HG02885 (cell line): Measurements from ENCODE around the gene KRTAP5-4.
"Not testable (repeated sequence)": the region's sequence is repeated elsewhere in the genome, so short reads cannot be mapped to it uniquely, and the experiment has no call there.

ENCODE experiments used
- ATAC-seq: cut with Tn5 transposase; IDR thresholded peaks from one replicate; pipeline ENCODE4 v1.9.1; 2021; ENCODE audit warnings: mild to moderate bottlenecking; ENCODE audit not compliant: unreplicated experiment, poor library complexity

Gene KRTAP5-4

GRCh38 chr11:1605923-1606322 lies 16.0 kb downstream of the KRTAP5-4 start:
- peak; percentile 82 for ATAC-seq

- no peak for ATAC-seq
Observed at GRCh38 chr11:1604711-1605110, 17.2 kb downstream of the KRTAP5-4 start.

GRCh38 chr11:1604181-1604580 lies 17.8 kb downstream of the KRTAP5-4 start:
- ATAC-seq: no peak

GRCh38 chr11:1603629-1604028 lies 18.3 kb downstream of the KRTAP5-4 start:
- ATAC-seq: no peak

GRCh38 chr11:1601663-1602062 lies 20.3 kb downstream of the KRTAP5-4 start:
- not testable (repeated sequence) for ATAC-seq

GRCh38 chr11:1600626-1601025 lies 21.3 kb downstream of the KRTAP5-4 start:
- ATAC-seq: no peak

GRCh38 chr11:1598816-1599215 lies 23.1 kb downstream of the KRTAP5-4 start:
- ATAC-seq: no peak

- ATAC-seq: not testable (repeated sequence)
Observed at GRCh38 chr11:1598406-1598805, 23.5 kb downstream of the KRTAP5-4 start.

- ATAC-seq: no peak
Observed at GRCh38 chr11:1597994-1598380, 24.0 kb downstream of the KRTAP5-4 start, which contains the start of gene KRTAP5-2. Gene KRTAP5-2, minus strand, starts transcription at chr11:1598294. Its CDS starts 44 bp downstream, at chr11:1598250.

- ATAC-seq: no peak
Observed at GRCh38 chr11:1597331-1597993, 24.5 kb downstream of the KRTAP5-4 start.

GRCh38 chr11:1596576-1597121 lies 25.3 kb downstream of the KRTAP5-4 start:
- ATAC-seq: not testable (repeated sequence)

- ATAC-seq: not testable (repeated sequence)
Observed at GRCh38 chr11:1595994-1596575, 25.9 kb downstream of the KRTAP5-4 start.

- no peak for ATAC-seq
Observed at GRCh38 chr11:1592628-1593027, 29.3 kb downstream of the KRTAP5-4 start.

GRCh38 chr11:1589996-1590395 lies 31.9 kb downstream of the KRTAP5-4 start:
- no peak for ATAC-seq

GRCh38 chr11:1589191-1589963 lies 32.6 kb downstream of the KRTAP5-4 start:
- not testable (repeated sequence) for ATAC-seq

- no peak for ATAC-seq
Observed at GRCh38 chr11:1586699-1587098, 35.2 kb downstream of the KRTAP5-4 start.

GRCh38 chr11:1584661-1585370 lies 37.1 kb downstream of the KRTAP5-4 start, which contains the start of gene KRTAP5-1:
Gene KRTAP5-1, minus strand, starts transcription at chr11:1585283. Its CDS starts 34 bp downstream, at chr11:1585249.
- not testable (repeated sequence) for ATAC-seq

GRCh38 chr11:1582909-1583308 lies 39.0 kb downstream of the KRTAP5-4 start:
- not testable (repeated sequence) for ATAC-seq

- no peak for ATAC-seq
Observed at GRCh38 chr11:1581976-1582375, 40.0 kb downstream of the KRTAP5-4 start.

GRCh38 chr11:1576825-1577224 lies 45.1 kb downstream of the KRTAP5-4 start:
- ATAC-seq: no peak
